NCI-H2081 (cell line): Measurements from ENCODE around the gene PIP5K1B.
"Not testable (repeated sequence)": the region's sequence is repeated elsewhere in the genome, so short reads cannot be mapped to it uniquely, and the experiment has no call there.

Source experiments
- DNase-seq, 2 experiments: peaks; one replicate each; lab custom pipeline; 2025; lab: John Stamatoyannopoulos, UW

PIP5K1B gene

DNA sequence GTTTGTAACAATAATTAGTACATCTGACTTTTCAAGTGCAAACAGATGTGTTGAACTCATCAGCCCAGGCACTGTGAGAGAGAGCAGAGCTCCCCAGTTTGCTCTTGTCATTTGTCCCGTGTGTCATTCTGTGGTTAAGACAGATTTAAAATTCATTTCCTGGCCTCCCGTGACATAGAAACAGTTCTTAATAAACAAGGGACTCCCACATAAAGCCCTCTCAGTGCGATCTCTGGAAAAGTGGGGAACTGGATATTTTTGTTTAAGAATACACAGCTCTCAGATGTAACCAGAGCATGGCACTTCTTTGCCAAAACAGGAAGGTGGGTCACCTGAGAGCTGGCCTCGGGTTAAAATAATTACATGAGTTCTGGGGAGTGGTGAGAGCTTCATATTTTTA lies 250.3 kb downstream of the PIP5K1B start:
- DNase-seq, result no peak

DNA sequence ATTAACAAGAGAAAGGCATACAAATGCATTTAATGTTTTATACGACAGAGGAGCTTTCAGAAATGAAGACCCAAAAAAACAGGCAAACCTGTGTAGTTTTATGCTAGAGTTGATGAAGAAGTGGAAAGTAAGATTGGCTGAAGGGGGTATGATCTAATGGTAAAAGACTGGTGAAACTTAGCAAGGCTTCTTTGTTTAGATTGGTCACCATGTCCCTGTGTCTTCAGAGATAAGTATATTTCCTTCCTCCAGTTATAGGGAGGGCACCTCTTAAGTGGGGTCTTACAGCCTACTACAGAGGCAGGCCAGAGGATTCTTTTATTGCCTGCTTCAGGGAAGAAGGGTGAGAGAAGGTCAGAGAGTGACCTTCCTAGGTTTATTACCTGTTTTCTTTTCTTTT lies 252.4 kb downstream of the PIP5K1B start:
- DNase-seq, result no peak

GRCh38 chr9:68961587-68961986 lies 256.5 kb downstream of the PIP5K1B start:
- no peak for DNase-seq

DNA sequence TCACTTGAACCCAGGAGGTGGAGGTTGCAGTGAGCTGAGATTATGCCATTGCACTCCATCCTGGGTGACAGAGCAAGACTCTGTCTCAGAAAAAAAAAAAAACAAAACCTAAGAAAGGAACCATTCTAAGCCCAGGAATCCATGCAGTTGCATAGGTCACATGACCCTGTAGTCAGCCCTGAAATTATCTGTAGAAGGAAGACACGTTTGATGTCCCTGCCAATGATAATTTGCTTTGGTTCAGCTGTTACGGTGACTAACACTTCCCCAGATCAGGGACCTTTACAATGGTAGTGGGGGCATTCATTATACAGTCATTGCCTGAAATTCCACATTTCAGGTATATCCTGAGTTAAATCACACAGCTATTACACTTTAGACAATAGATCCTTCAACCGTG lies 258.4 kb downstream of the PIP5K1B start:
- no peak for DNase-seq

DNA sequence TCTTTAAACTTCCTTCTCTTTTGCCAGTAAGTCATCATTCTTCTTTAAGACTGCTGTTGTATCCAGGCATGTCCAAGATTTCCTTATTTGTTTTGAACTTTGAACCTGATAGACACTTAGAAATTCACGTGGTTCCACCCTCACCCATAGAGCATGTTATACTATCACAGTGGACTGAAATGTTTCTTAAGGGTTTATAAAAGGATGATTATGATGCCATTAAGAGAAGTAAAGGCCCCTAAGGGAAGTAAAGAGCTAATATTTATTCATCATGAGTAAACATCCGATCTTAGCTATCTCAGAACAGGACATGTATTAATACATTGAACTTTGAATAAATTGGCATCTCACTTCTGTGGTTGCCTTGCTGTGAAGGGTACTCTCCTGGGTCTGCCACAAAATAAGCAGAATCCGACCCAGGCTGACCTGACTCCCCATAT lies 259.1 kb downstream of the PIP5K1B start:
- no peak for DNase-seq

DNA sequence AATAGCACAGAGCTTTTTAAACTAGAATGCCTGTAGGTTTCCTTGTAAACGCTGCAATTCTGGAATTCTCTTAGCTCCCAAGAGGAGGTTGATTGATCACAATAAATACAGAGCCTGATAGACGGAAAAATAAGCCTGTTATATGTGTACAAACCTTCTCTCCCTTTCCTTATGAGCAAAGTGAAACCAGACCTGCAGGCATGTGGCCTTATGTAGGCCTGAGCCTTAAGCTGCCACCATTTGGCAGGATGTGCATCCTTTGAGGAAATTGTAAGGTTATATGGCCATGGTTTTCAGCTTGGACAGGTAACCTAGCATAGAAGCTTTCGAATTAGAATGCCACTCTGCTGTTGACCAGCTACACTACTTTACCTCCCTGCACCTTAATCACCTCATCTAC lies 259.7 kb downstream of the PIP5K1B start:
- no peak for DNase-seq

DNA sequence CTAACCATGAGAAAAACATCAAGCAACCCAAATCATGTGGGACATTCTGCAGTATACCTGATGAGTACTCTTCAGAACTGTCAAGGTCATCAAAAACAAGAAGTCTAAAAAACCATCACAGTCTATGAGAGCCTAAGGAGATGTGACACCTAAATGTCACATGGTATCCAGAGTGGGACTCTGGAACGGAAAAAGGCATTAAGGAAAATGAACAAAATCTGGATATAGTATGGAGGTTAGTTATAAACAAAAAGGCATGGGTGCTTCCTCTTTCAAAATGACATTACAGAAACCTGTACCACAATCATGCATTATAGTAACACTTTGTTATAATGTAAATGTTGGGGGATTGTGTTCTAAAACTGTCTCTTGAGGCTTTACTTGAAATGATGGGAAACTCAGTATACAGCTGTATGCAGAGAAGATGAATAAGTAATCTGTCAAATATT lies 261.5 kb downstream of the PIP5K1B start:
- no peak for DNase-seq

- no peak for DNase-seq
These were observed 262.8 kb downstream of the PIP5K1B start for GRCh38 chr9:68967800-68968199.

DNA sequence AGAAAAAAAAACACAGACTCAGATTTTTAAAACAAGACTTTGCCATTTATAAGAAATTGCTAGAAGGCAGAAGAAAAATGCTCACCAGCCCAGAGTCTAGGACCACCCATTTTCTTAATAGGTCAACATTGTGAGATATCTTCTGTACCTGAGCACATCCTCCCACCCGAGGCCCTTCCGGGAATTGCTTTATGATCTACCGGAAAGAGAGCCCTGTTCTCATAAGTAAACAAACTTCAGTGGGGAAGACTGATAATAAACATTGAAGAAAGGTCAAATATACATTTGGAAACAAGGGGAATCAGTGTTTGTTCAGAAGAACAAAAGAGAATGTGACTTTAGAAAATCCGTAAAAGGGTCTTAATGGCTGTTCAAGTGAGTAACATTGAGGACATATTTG lies 264.5 kb downstream of the PIP5K1B start:
- DNase-seq, result peak; percentile 33 to 64

DNA sequence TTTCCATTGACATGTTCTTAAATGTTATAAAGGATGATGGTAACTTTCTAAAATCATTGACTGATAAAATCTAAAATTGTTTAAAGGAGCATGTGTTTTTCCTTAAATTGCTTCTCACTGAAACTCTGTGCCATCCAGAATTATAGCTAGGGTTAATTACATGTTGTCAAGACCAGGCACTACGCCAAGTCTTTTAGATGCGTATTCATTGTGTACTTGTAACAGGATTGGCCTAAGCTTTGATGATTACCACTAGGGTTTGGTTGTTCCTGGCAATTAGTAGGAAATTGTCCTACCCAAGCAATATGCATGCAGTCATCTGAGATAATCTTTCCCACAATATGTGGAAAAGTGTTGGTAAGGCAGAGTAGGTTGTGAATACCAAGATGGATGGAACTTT lies 265.1 kb downstream of the PIP5K1B start:
- DNase-seq, result peak; percentile 93 to 99

DNA sequence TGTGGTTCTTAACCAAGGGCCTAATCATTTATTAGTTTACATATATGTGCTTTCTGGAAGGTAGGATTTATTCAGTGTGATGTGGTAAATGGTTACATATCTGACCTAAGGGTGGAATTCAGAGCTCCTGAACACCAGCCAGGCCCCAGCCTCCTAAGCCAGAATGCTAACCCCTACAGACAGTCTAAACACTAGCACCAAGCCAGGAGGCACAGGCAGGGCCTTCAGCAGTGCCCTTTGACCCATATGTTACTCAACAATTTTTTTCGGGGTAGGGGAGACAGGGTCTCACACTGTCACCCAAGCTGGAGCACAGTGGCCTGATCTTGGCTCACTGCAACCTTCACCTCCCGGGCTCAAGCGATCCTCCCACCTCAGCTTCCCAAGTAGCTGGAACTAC lies 268.6 kb downstream of the PIP5K1B start:
- no peak for DNase-seq

- no peak for DNase-seq
These were observed 269.4 kb downstream of the PIP5K1B start for GRCh38 chr9:68974431-68974830.

DNA sequence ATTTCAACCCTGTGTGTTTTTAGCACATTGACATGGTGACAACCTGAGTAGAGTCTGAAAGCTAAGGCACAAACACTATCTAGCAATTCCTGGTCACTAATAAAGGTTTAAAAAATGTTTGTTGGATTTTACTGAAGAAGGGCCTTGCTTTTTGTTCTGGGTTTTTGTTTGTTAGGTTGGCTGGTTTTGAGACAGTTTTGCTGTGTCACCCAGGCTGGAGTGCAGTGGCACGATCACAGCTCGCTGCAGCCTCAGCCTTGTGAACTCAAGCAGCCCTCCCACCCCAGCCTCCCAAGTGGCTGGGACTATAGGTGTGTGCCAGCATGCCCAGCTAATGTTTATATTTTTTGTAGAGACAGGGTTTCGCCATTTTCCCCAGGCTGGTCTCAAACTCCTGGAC lies 269.9 kb downstream of the PIP5K1B start:
- DNase-seq, result no peak

- no peak for DNase-seq
These were observed 270.5 kb downstream of the PIP5K1B start for GRCh38 chr9:68975365-68976043.

GRCh38 chr9:68978066-68978465 lies 273.0 kb downstream of the PIP5K1B start:
- DNase-seq, result no peak

DNA sequence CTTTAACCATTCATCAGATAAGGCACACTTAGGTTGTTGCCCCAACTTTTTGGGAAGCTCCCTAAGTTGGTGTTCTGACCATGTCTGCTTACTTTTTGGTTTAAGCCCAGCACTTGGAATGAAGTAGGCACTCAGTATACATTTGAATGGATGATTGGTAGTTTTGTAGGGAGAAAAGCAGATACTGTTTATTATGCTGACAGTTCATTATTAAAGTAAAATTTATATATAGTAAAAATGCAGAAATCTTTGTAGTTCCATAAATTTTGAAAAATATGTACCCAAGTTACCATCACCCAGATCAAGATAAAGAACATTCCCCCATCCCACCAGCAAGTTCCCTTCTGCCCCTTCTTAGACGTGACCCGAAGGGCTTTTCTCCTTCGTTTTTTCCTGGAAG lies 273.5 kb downstream of the PIP5K1B start:
- no peak for DNase-seq

DNA sequence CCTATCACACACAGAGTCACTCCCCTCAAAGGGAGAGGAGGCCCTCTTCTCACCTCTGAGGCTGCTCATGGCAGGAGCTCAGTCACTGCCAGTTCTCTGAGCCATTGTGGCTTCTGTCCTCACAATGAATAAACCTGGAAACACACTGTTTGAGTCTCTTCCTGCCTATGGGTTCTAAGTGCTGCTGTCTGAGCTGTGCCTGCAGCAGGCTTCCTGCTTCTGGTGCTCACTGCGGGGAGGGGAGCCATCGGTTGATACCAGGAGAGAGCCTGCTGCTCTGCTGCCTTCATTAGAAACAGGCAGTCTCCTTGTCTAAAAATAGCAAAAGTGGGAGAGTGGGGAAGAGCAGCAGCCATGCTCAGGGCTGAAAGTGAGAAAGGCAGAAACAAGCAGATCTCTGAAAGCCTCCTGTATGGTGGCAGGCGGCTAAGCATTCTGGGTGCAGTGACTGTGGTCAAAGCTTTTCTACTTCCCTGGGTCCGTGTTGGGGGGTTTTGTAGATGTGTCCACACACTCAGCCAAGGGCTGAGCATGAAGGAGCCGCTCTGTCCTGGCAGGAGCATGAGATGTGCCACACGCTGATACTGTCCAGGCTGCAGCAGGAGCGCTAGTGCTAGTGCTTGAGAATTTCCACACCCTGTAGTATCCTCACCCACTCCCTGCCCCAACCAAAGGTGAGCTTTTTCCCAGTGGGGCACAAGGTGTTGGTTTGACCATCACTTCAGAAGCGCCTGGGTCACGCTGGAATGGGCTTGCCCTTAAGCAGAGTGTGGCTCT lies 274.7 kb downstream of the PIP5K1B start:
- DNase-seq, result peak; percentile 18 to 49

GRCh38 chr9:68980341-68980914 lies 275.4 kb downstream of the PIP5K1B start:
- peak in 1 of 2 experiments; percentile 30 for DNase-seq

DNA sequence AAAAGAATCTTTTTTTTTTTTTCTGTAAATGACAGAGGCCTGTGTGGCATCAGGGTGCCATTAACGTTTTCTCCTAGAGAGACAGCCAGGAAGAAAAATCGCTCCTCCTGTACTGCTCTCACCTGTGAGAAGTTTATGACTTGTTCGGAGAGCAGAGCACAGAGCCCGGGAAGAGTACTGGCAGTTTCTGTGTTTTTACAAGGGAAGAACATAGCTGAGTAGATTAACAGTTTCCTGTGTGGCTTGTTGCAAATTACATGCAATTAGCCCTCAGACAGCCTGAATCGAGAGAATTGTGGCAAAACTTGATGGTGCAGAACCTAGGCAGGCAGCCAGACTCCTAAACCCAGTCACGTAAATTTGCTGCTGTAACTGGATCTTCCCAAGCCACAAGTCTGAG lies 276.7 kb downstream of the PIP5K1B start:
- DNase-seq, result peak; percentile 84 to 98

GRCh38 chr9:68983008-68983411 lies 278.0 kb downstream of the PIP5K1B start:
- DNase-seq, result no peak

GRCh38 chr9:68983522-68984424 lies 278.7 kb downstream of the PIP5K1B start:
- DNase-seq, result no peak

DNA sequence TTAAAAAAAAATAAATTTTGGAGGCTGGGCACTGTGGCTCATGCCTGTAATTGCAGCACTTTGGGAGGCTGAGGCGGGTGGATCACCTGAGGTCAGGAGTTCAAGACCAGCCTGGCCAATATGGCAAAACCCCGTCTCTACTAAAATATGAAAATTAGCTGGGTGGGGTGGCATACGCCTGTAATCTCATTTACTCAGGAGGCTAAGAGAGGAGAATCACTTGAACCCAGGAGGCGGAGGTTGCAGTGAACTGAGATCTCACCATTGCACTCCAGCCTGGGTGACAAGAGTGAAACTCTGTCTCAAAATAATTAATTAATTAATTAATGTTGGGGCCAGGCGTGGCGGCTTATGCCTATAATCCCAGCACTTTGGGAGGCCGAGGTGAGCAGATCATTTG lies 281.9 kb downstream of the PIP5K1B start:
- not testable (repeated sequence) for DNase-seq
